ENCODE measurements around the gene PPM1N. TPM values are rescaled to one million over a fixed set of nuclear protein-coding genes. Genes with fewer than 3 reads are reported as not detected.

The PPM1N gene
- total and polyA plus RNA-seq, 2 of the 13 experiments (the other 11 are each of a cell fraction or from before 2014, with no cell fraction given): 0.31 to 1.8 TPM

GRCh38 chr19:45506989-45507871, 9.0 kb downstream of the PPM1N start, which contains the start of gene VASP (continued):
- TF ChIP-seq HMGXB4 (CRISPR knock-in tag; IDR thresholded peaks at IDR 0.05; ENCODE audit: borderline replicate concordance in 1 of 2, low read depth in 1 of 2) (peak; percentile 76 to 84; a peak in 3 of 4 replicates), ZNF484 (CRISPR knock-in tag; IDR thresholded peaks at IDR 0.05; ENCODE audit: borderline replicate concordance, low read depth) (no peak), YY1 (IDR thresholded peaks at IDR 0.05; ENCODE audit: insufficient read depth, insufficient replicate concordance, low read depth, low read length) (peak; percentile 54), BRCA1 (CRISPR knock-in tag; IDR thresholded peaks at IDR 0.05) (no peak), CREB3 (CRISPR knock-in tag; IDR thresholded peaks at IDR 0.05) (no peak; the same call in 1 of the 2 replicates), EED (CRISPR knock-in tag; IDR thresholded peaks at IDR 0.05) (no peak), MEIS1 (CRISPR knock-in tag; IDR thresholded peaks at IDR 0.05; ENCODE audit: borderline replicate concordance) (peak; percentile 47; the same call in 1 of the 2 replicates), RBM22 (optimal IDR thresholded peaks at IDR 0.05; ENCODE audit: low read length) (no peak), DNMT1 (CRISPR knock-in tag; IDR thresholded peaks at IDR 0.05) (no peak), NFATC3 (CRISPR knock-in tag; IDR thresholded peaks at IDR 0.05) (no peak), FOXJ3 (CRISPR knock-in tag; IDR thresholded peaks at IDR 0.05; ENCODE audit: borderline replicate concordance) (peak; percentile 35; the same call in 1 of the 2 replicates), MAZ (IDR thresholded peaks at IDR 0.05; ENCODE audit: borderline replicate concordance, low read depth, low read length) (peak; percentile 60; the same call in 1 of the 2 replicates), MAZ (CRISPR knock-in tag; IDR thresholded peaks at IDR 0.05; ENCODE audit: low read depth) (no peak)
- TF ChIP-seq, protein P1, sequence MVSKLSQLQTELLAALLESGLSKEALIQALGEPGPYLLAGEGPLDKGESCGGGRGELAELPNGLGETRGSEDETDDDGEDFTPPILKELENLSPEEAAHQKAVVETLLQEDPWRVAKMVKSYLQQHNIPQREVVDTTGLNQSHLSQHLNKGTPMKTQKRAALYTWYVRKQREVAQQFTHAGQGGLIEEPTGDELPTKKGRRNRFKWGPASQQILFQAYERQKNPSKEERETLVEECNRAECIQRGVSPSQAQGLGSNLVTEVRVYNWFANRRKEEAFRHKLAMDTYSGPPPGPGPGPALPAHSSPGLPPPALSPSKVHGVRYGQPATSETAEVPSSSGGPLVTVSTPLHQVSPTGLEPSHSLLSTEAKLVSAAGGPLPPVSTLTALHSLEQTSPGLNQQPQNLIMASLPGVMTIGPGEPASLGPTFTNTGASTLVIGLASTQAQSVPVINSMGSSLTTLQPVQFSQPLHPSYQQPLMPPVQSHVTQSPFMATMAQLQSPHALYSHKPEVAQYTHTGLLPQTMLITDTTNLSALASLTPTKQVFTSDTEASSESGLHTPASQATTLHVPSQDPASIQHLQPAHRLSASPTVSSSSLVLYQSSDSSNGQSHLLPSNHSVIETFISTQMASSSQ (IDR thresholded peaks at IDR 0.05; ENCODE audit: low read depth): no peak
- TF ChIP-seq, protein P1 (CRISPR knock-in tag; IDR thresholded peaks at IDR 0.05; ENCODE audit: borderline replicate concordance): 0 out of 2 replicates have a peak, but pooled peaks have one; percentile 40
- TF ChIP-seq, protein P2, sequence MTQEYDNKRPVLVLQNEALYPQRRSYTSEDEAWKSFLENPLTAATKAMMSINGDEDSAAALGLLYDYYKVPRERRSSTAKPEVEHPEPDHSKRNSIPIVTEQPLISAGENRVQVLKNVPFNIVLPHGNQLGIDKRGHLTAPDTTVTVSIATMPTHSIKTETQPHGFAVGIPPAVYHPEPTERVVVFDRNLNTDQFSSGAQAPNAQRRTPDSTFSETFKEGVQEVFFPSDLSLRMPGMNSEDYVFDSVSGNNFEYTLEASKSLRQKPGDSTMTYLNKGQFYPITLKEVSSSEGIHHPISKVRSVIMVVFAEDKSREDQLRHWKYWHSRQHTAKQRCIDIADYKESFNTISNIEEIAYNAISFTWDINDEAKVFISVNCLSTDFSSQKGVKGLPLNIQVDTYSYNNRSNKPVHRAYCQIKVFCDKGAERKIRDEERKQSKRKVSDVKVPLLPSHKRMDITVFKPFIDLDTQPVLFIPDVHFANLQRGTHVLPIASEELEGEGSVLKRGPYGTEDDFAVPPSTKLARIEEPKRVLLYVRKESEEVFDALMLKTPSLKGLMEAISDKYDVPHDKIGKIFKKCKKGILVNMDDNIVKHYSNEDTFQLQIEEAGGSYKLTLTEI (CRISPR knock-in tag; conservative IDR thresholded peaks at IDR 0.05): no peak
